Chondrocyte (in vitro differentiated cells): ENCODE measurements around the gene ANXA2. TPM values are rescaled to one million over a fixed set of nuclear protein-coding genes. Genes with fewer than 3 reads are reported as not detected.

Experiments
- DNase-seq: peaks from one replicate; pipeline ENCODE4 v3.0.0; 2021; ENCODE audit warnings: mixed read lengths, low spot score
- H3K27ac Mint-ChIP-seq: one replicate; pipeline ENCODE4 v1.8.0; 2021; ENCODE audit warnings: mild to moderate bottlenecking, moderate library complexity, mixed read lengths; ENCODE audit not compliant: unreplicated experiment
- H3K27me3 Mint-ChIP-seq: 2 replicates; pipeline ENCODE4 v1.8.0; 2021; ENCODE audit warnings: low read depth, mixed read lengths
- H3K36me3 Mint-ChIP-seq: 2 replicates; pipeline ENCODE4 v1.8.0; 2021; ENCODE audit warnings: low read depth, mixed read lengths
- H3K4me1 Mint-ChIP-seq: 2 replicates; pipeline ENCODE4 v1.8.0; 2021; ENCODE audit warnings: low read depth, mild to moderate bottlenecking, mixed read lengths
- H3K4me3 Mint-ChIP-seq: one replicate; pipeline ENCODE4 v1.8.0; 2021; ENCODE audit warnings: mild to moderate bottlenecking, moderate library complexity, mixed read lengths; ENCODE audit not compliant: unreplicated experiment
- H3K9me3 Mint-ChIP-seq: 2 replicates; pipeline ENCODE4 v1.8.0; 2021; ENCODE audit warnings: low read depth, mixed read lengths
- CTCF ChIP-seq: fragments of 200-600 bp; sonication (generic); IDR thresholded peaks from 2 replicates; pipeline ENCODE4 v1.5.0; 2021; ENCODE audit warnings: antibody characterized with exemption, mild to moderate bottlenecking, moderate library complexity
- long read RNA-seq: library from polyadenylated mRNA; stranded (forward); transcript quantifications from one replicate; pipeline ENCODE4 v2.0.0, GENCODE V29; 2021
- total RNA-seq: library from RNA; stranded (reverse); gene quantifications from 3 replicates; pipeline ENCODE4 v1.2.1, GENCODE V29; 2021

Gene ANXA2
- total RNA-seq = 2,649 to 2,819 TPM (median 2,779 TPM) in 3 replicates
- long read RNA-seq, transcript ANXA2-202 (14 exons, 1,676 nt) = minor isoform, 15 of 5,140 reads
- long read RNA-seq, transcript ANXA2-201 (13 exons, 1,444 nt) = minor isoform, 14 of 5,140 reads
- long read RNA-seq, transcript ANXA2-203 (14 exons, 1,444 nt) = minor isoform, 148 of 5,140 reads
- long read RNA-seq, transcript ANXA2-204 (13 exons, 1,435 nt) = major isoform, 4,535 of 5,140 reads
- long read RNA-seq, partial matches to known transcripts = 215 of 5,140 reads
- long read RNA-seq, other reads (novel, unspliced or antisense) = 208 of 5,140 reads

DNA sequence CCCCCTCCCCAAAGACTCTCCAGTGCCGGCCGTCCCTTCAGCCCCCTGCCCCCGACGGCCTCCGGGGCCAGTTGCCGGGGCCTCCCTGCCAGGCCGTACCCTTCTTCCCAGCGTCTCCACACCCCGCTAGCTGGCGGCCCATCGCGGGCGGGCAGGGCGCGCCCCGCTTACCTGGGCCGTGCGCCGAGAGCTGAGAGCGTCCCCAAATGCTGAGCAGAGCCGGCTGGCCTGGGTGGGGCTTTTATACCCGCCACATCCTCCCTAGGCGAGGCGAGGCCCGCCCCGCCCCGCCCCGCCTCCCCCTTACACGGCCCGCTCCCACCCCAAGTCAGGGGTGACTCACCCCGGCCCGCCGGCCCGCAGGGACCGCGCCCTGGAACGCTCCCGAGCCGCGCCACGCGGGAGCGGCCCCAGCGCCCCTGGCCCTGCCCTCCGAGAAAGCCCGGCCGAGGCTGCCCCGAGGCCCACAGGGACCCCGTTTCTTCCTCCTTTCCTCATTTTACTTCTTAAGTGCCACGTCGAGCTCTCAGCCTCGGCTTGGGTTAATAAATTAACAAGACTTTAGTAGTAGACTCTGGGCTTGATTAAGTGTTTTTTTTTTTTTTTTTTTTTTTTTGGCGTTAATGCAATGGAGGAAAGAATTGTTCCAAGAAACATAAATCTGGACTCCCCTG is at the start of gene ANXA2:
Gene ANXA2, minus strand, starts transcription at position 215 of the 674 bp plus-strand sequence. CDS start 11,911 bp downstream, outside the sequence.
- no peak for DNase-seq
- peak within 1 kb of the TSS; percentile 99 for H3K27ac Mint-ChIP-seq
- H3K9me3 Mint-ChIP-seq = no peaks in the 10 kb centered on the region
- H3K4me3 Mint-ChIP-seq = peak within 1 kb of the TSS; percentile 96
- peaks cover 72% of the 10 kb centered on the region for H3K4me1 Mint-ChIP-seq
- no peak for TF ChIP-seq CTCF
- no peaks in the 10 kb centered on the region for H3K27me3 Mint-ChIP-seq
- H3K36me3 Mint-ChIP-seq = peaks cover 41% of the 10 kb centered on the region

DNA sequence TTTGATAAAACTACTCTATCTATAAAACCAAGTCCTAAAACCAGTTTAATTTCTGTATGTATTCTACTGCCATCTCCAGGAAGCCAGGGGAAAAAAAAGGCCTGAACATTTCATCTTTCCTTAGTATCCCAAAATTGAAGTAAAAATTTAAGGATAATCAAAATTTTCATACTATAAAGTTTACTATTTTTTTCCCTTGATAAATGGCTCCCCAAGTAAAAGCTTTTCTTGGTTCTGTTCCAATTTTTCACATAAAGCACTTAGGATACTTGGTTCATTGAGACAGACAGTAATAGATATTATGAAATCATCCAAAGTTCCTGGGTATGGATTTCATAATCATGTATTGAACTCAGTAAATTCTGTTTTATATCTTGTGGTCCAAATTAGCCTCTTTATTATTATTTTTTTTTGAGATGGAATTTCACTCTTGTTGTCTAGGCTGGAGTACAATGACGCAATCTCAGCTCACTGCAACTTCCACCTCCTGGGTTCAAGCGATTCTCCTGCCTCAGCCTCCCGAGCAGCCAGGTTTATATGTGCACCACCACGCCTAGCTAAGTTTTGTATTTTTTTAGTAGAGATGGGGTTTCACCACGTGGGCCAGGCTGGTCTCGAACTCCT is 46.6 kb upstream of the ANXA2 start:
- Mint-ChIP-seq H3K4me1 (peaks cover 15% of the 10 kb centered on the region), H3K27ac (peak overlapping the region; percentile 57), H3K36me3 (peaks cover 9% of the 10 kb centered on the region), H3K9me3 (no peaks in the 10 kb centered on the region), H3K4me3 (no peak overlapping the region), H3K27me3 (no peaks in the 10 kb centered on the region)
- no peak for DNase-seq
- TF ChIP-seq CTCF = peak; percentile 94

- TF ChIP-seq CTCF = no peak
- peaks cover 15% of the 10 kb centered on the region for H3K4me1 Mint-ChIP-seq
- no peaks in the 10 kb centered on the region for H3K27me3 Mint-ChIP-seq
- H3K36me3 Mint-ChIP-seq = peaks cover 5% of the 10 kb centered on the region
- no peak for DNase-seq
- H3K4me3 Mint-ChIP-seq = no peak overlapping the region
- no peaks in the 10 kb centered on the region for H3K9me3 Mint-ChIP-seq
- H3K27ac Mint-ChIP-seq = no peak overlapping the region
Measured at GRCh38 chr15:60442763-60443162, 45.0 kb upstream of the ANXA2 start.

GRCh38 chr15:60442031-60442650 is 44.4 kb upstream of the ANXA2 start:
- Mint-ChIP-seq H3K27ac (peak overlapping the region; percentile 36), H3K9me3 (no peaks in the 10 kb centered on the region), H3K36me3 (peaks cover 3% of the 10 kb centered on the region), H3K4me3 (no peak overlapping the region), H3K27me3 (no peaks in the 10 kb centered on the region), H3K4me1 (peaks cover 15% of the 10 kb centered on the region)
- no peak for TF ChIP-seq CTCF
- DNase-seq = no peak

DNA sequence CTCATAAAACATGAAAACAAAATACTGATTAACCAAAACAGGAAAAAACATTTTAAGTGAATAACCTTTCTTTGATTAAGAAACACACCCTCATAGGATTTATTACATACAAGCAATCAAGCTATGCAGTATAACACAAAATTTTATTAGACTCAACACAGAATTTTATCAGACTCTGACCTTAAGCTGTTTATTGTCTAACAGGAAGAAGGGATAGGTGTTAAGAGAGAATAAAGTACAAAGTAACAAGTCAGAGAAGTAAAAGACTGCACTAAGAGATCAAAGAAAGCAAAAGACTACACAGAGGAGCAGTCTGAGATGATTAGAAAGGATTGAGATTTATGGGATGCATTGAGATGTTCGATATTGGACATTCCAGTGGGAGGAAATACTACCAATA is 43.5 kb upstream of the ANXA2 start:
- TF ChIP-seq CTCF = no peak
- H3K27ac Mint-ChIP-seq = no peak overlapping the region
- DNase-seq = no peak
- H3K4me3 Mint-ChIP-seq = no peak overlapping the region
- no peaks in the 10 kb centered on the region for H3K27me3 Mint-ChIP-seq
- H3K9me3 Mint-ChIP-seq = no peaks in the 10 kb centered on the region
- H3K4me1 Mint-ChIP-seq = peaks cover 15% of the 10 kb centered on the region
- peaks cover 3% of the 10 kb centered on the region for H3K36me3 Mint-ChIP-seq
